Thoracic aorta (tissue), 2 donors: Measurements from ENCODE around the gene XIST. TPM values are rescaled to one million over a fixed set of nuclear protein-coding genes. Genes with fewer than 3 reads are reported as not detected.
"Not testable (repeated sequence)": the region's sequence is repeated elsewhere in the genome, so short reads cannot be mapped to it uniquely, and the experiment has no call there.

Experiments used
- ATAC-seq: fragments of 150-250 bp; one replicate; pipeline ENCODE4 v1.8.0; 2017; ENCODE audit warnings: low read depth; ENCODE audit not compliant: insufficient number of reproducible peaks, low FRiP score
- DNase-seq: peaks from one replicate; pipeline ENCODE4 v3.0.0-alpha.2; 2020; ENCODE audit warnings: low spot score
- H3K27ac ChIP-seq, 2 donors: fragments of 200-600 bp; sonication (generic); 1 replicate in 1 of 2; 2 replicates in 1 of 2; pipeline ENCODE4 v1.5.1; 2016; ENCODE audit warnings: mild to moderate bottlenecking in 2 of 2, moderate library complexity in 2 of 2
- H3K27me3 ChIP-seq: fragments of 200-600 bp; sonication (generic); replicated peaks from 2 replicates; pipeline ENCODE4 v1.6.0; 2016; ENCODE audit warnings: mild to moderate bottlenecking; ENCODE audit not compliant: insufficient read depth
- H3K36me3 ChIP-seq: fragments of 200-600 bp; sonication (generic); one replicate; pipeline ENCODE4 v1.5.1; 2016
- H3K4me1 ChIP-seq, 2 donors: fragments of 200-600 bp; sonication (generic); 1 replicate in 1 of 2; 2 replicates in 1 of 2; pipeline versions ENCODE4 v1.5.1 to v1.6.0; 2016; ENCODE audit warnings: low read depth in 2 of 2, mild to moderate bottlenecking in 1 of 2; ENCODE audit not compliant: control insufficient read depth in 1 of 2
- H3K4me3 ChIP-seq: fragments of 200-600 bp; sonication (generic); 2 replicates; pipeline ENCODE4 v1.5.1; 2016; ENCODE audit warnings: mild to moderate bottlenecking
- H3K9me3 ChIP-seq: fragments of 200-600 bp; sonication (generic); 2 replicates; pipeline ENCODE4 v1.5.1; 2016
- total RNA-seq, 2 donors: library from RNA; depleted of rRNA; stranded (reverse); fragments of >200 nt; gene quantifications; one replicate each; pipeline versions ENCODE4 v1.1.0 to v1.2.3, GENCODE V29; 2016
- TF ChIP-seq, protein P1 (sequence below): fragments of 200-600 bp; sonication (generic); IDR thresholded peaks from one replicate; pipeline ENCODE4 v1.5.1; 2019; ENCODE audit warnings: antibody characterized with exemption

Gene XIST
- total RNA-seq, 2 donors from 2014 or later = 0.42 TPM; not detected in 1

DNA sequence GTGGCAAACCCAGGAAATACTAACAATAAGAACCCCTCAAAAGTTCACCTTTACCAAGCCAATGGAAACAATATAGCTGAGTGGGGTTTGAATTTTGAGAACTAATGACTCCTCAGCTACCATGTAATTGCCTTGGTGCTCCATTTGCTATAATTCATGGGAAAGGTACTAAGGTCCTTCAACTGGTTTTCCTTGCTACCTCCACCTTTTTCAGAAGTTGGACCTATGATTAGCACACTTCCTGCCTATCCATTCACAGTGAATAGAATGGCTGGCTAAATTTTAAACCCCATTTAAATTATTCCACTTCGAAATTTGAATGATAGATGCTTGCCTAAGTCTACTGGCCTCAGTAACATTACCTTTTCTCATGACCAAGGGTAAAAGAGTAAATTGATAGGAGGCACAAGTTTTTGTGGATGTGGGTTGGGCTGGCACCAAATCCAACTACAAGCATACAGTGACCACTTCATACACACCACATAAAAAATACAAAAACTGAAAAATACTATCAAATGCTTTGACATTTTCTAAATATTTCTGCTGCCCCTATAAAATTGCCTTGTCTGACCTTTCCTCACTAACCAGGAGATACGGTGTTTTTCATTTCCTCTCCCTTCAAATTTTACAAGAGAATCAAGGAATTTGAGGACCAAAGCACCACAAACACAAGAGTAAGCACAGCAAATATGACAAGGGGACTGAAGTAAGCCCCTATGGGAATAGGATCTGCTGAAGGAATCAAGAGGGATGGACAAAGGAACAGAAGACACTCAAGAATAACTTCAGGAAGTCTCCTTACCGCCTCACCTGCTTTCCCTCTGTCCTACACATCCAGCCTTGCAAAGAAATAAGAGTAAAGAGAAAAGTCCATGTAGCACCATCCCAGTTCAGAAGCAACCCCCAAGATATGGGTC lies 34.1 kb downstream of the XIST start:
- no peaks in the 10 kb centered on the region for H3K27me3 ChIP-seq
- H3K4me3 ChIP-seq = no peak overlapping the region
- TF ChIP-seq, protein P1, sequence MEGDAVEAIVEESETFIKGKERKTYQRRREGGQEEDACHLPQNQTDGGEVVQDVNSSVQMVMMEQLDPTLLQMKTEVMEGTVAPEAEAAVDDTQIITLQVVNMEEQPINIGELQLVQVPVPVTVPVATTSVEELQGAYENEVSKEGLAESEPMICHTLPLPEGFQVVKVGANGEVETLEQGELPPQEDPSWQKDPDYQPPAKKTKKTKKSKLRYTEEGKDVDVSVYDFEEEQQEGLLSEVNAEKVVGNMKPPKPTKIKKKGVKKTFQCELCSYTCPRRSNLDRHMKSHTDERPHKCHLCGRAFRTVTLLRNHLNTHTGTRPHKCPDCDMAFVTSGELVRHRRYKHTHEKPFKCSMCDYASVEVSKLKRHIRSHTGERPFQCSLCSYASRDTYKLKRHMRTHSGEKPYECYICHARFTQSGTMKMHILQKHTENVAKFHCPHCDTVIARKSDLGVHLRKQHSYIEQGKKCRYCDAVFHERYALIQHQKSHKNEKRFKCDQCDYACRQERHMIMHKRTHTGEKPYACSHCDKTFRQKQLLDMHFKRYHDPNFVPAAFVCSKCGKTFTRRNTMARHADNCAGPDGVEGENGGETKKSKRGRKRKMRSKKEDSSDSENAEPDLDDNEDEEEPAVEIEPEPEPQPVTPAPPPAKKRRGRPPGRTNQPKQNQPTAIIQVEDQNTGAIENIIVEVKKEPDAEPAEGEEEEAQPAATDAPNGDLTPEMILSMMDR = no peak
- no peaks in the 10 kb centered on the region for H3K9me3 ChIP-seq
- H3K27ac ChIP-seq = no peak overlapping the region
- H3K4me1 ChIP-seq = no peaks in the 10 kb centered on the region
- ATAC-seq (no peak), DNase-seq (no peak)
- H3K36me3 ChIP-seq = no peaks in the 10 kb centered on the region

DNA sequence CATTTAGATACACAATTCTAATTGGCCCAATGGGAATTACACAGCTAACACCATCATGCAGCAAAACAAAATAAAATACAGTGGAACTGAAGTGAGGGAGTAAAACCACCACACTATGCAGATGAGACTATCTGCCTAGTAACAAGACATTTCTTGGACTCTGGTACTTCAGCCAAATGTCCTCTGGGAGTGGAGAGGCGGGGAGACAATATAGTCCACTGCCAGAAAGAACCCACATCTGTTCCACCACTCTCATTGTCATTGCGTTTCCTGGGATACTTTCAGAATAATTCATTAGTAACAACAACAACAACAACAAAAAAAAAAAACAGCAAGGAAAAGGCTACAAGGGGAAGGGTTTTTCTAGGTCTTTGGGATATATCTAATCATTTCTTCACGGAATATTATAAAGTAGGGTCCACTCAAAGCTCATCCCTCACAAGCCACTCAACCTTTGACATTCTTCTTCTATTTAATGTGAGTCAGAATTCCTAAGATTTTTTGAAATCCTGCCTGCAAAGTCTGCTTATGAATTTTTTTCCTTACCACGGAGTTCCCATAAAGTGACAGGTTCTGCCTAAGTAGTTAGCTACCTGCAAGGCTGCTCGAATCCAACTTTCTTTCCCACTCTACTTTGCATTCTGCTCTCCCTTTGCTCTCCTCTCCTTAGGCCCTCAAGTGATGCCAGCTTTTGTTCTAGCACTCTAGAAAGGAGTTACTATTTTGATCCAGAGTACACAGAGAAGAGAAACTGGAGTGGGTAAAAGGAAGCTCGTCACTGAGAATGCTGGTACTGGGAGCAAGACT lies 34.9 kb downstream of the XIST start:
- no peaks in the 10 kb centered on the region for H3K36me3 ChIP-seq
- ATAC-seq (no peak), DNase-seq (no peak)
- H3K27me3 ChIP-seq = no peaks in the 10 kb centered on the region
- no peak overlapping the region for H3K4me3 ChIP-seq
- TF ChIP-seq, protein P1 = no peak
- no peaks in the 10 kb centered on the region for H3K4me1 ChIP-seq
- no peak overlapping the region for H3K27ac ChIP-seq
- H3K9me3 ChIP-seq = no peaks in the 10 kb centered on the region

DNA sequence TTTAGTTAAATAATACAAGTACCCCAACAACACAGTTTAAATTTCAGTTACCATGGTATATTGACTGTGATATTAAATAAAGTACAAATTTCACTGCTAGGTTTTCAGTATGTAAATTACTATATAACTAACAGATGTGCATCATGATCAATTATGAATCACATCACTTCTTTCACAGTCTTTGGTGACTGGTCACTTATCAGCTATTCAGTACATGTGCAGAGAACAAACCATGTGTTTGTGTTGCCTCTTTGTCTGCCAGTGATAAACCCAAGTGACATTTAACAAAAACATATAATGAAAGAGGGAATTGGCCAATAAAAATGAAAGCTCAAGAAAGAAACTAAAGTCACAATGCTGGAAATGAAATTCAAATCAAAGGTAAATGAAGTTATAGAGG lies 40.3 kb downstream of the XIST start:
- no peak for ATAC-seq

DNA sequence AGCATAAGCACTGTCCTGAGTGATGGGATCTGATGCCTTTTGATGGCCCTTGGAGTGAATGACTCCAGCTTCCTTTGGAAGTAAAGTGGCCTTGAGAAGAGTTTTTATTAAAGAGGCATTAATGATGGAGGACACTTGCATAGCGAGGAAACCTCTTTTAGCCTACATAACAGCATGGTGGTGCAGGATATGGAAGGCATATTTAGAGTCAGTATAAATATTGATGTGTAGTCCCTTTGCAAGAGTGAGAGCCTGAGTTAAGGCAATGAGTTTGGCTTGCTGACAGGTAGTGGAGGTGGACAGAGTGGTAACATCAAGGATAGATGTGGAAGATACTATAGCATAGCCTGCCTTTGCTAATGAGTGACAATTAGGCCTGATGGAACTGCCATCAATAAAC lies 48.4 kb downstream of the XIST start:
- H3K27me3 ChIP-seq, H3K9me3 ChIP-seq, H3K4me1 ChIP-seq, H3K36me3 ChIP-seq, H3K27ac ChIP-seq, ATAC-seq, H3K4me3 ChIP-seq, DNase-seq: not testable (repeated sequence)

More for the DNA sequence above, 40.3 kb downstream of the XIST start:
- DNase-seq = no peak
- no peaks in the 10 kb centered on the region for H3K27me3 ChIP-seq
- H3K27ac ChIP-seq = no peak overlapping the region
- H3K9me3 ChIP-seq = no peaks in the 10 kb centered on the region
- H3K36me3 ChIP-seq = no peaks in the 10 kb centered on the region
- H3K4me1 ChIP-seq = no peaks in the 10 kb centered on the region
- H3K4me3 ChIP-seq = no peak overlapping the region
- TF ChIP-seq, protein P1 = no peak

DNA sequence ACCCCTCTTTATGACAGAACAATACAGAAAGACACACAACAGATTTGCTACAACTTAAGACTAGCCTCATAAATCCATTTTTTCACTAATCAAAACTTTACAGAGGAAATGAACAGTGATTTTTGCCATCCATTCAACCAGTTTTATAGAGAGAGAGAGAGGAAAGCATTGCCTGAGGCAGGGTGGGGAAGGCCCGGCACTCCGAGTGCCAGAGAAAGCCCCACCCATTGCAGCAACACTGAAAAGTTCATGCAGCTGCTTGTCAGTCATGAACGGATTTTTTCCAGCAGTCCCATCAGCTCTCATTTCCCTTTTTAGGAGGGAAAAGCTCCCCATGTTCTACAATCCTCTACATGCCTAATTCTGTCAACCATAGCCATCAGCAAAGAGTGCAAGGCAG lies 52.6 kb downstream of the XIST start:
- no peak overlapping the region for H3K27ac ChIP-seq
- no peaks in the 10 kb centered on the region for H3K4me1 ChIP-seq
- TF ChIP-seq, protein P1 = no peak
- H3K9me3 ChIP-seq = no peaks in the 10 kb centered on the region
- DNase-seq (no peak), ATAC-seq (no peak)
- H3K27me3 ChIP-seq = no peaks in the 10 kb centered on the region
- H3K36me3 ChIP-seq = no peaks in the 10 kb centered on the region
- H3K4me3 ChIP-seq = no peak overlapping the region

DNA sequence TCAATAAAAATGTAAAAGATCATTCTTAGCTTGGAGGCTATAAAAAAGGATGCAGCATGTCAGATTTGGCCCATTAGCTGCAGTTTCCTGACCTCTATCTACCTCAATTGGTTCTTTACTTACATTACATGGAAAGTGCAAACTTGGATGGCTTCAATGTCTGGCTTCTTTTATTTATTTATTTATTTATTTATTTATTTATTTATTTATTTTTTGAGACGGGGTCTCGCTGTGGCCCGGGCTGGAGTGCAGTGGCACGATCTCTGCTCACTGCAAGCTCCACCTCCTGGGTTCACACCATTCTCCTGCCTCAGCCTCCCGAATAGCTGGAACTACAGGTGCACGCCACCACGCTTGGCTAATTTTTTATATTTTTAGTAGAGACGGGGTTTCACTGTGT lies 60.0 kb downstream of the XIST start:
- H3K36me3 ChIP-seq, ATAC-seq, H3K4me3 ChIP-seq, H3K9me3 ChIP-seq, DNase-seq, H3K27ac ChIP-seq, H3K27me3 ChIP-seq, H3K4me1 ChIP-seq: not testable (repeated sequence)
